OCI-LY7 (cell line): ENCODE data around the gene PKN3. TPM values are rescaled to one million over a fixed set of nuclear protein-coding genes. Genes with fewer than 3 reads are reported as not detected.
"Not testable (repeated sequence)": the region's sequence is repeated elsewhere in the genome, so short reads cannot be mapped to it uniquely, and the experiment has no call there.

Experiments used
- BruUV-seq: library from RNA; stranded (reverse); fragments of 400-500 nt; replicated peaks from 2 replicates; lab custom pipeline; 2021; lab: Mats Ljungman, UMichigan
- CTCF ChIA-PET: fragments of 300-600 bp; sonication (Branson Sonifier 250); formaldehyde crosslinking; loops from one replicate; lab custom pipeline; 2022; ENCODE audit warnings: antibody characterized with exemption; ENCODE audit not compliant: unreplicated experiment; lab: Charles Lee
- POLR2A ChIA-PET: fragments of 300-600 bp; sonication (Branson Sonifier 250); formaldehyde crosslinking; loops from one replicate; lab custom pipeline; 2022; ENCODE audit warnings: antibody characterized with exemption; lab: Charles Lee
- DNase-seq: peaks from one replicate; pipeline ENCODE4 v3.0.0-alpha.2; 2015; ENCODE audit warnings: low spot score
- H2AFZ ChIP-seq: fragments of 200-600 bp; sonication (generic), shearing (Covaris generic); 2 replicates; pipeline ENCODE4 v1.6.1; 2014; ENCODE audit warnings: mild to moderate bottlenecking, antibody characterized with exemption, low read length, moderate library complexity
- H3K27ac ChIP-seq: fragments of 200-600 bp; sonication (generic); 2 replicates; pipeline ENCODE4 v1.5.1; 2014; ENCODE audit warnings: mixed run types, low read depth, mild to moderate bottlenecking, moderate library complexity, low read length, inconsistent platforms; ENCODE audit not compliant: poor library complexity, severe bottlenecking
- H3K36me3 ChIP-seq: fragments of 200-600 bp; sonication (generic); 2 replicates; pipeline ENCODE4 v1.6.1; 2014; ENCODE audit warnings: mild to moderate bottlenecking, antibody characterized with exemption, low read length, moderate library complexity, mixed read lengths; ENCODE audit not compliant: insufficient read depth
- H3K4me1 ChIP-seq: fragments of 200-600 bp; sonication (generic); 2 replicates; pipeline ENCODE4 v1.5.1; 2014; ENCODE audit warnings: mild to moderate bottlenecking, low read length; ENCODE audit not compliant: insufficient read depth, poor library complexity, severe bottlenecking
- H3K4me2 ChIP-seq: fragments of 200-600 bp; sonication (generic); 2 replicates; pipeline ENCODE4 v1.6.1; 2014; ENCODE audit warnings: mild to moderate bottlenecking, low read length
- H3K4me3 ChIP-seq: fragments of 200-600 bp; sonication (generic); 2 replicates; pipeline ENCODE4 v1.5.1; 2014; ENCODE audit warnings: mild to moderate bottlenecking, low read depth, low read length; ENCODE audit not compliant: poor library complexity, severe bottlenecking
- H3K79me2 ChIP-seq: fragments of 200-600 bp; sonication (generic); 2 replicates; pipeline ENCODE4 v1.6.1; 2016; ENCODE audit warnings: low read depth, mild to moderate bottlenecking, low read length, moderate library complexity, mixed read lengths; ENCODE audit not compliant: insufficient read depth
- H3K9me2 ChIP-seq: fragments of 200-600 bp; sonication (generic); 2 replicates; pipeline ENCODE4 v1.6.1; 2016; ENCODE audit warnings: mild to moderate bottlenecking, low read length, mixed read lengths; ENCODE audit not compliant: insufficient read depth
- H3K9me3 ChIP-seq: fragments of 200-600 bp; sonication (generic); 2 replicates; pipeline ENCODE4 v1.6.1; 2014; ENCODE audit warnings: mild to moderate bottlenecking, mixed run types, low read length, mixed read lengths
- H4K20me1 ChIP-seq: fragments of 200-600 bp; sonication (generic); 2 replicates; pipeline ENCODE4 v1.6.1; 2014; ENCODE audit warnings: mild to moderate bottlenecking, antibody characterized with exemption, low read length, moderate library complexity, mixed read lengths; ENCODE audit not compliant: insufficient read depth
- CTCF ChIP-seq: fragments of 200-600 bp; sonication (generic); conservative IDR thresholded peaks from 2 replicates; pipeline ENCODE4 v1.5.1; 2014; ENCODE audit warnings: mild to moderate bottlenecking, antibody characterized with exemption, low read length, moderate library complexity, mixed read lengths
- EZH2phosphoT487 ChIP-seq: fragments of 200-600 bp; sonication (generic); IDR thresholded peaks from 2 replicates; pipeline ENCODE4 v1.6.1; 2018; ENCODE audit warnings: low read depth, borderline replicate concordance, mild to moderate bottlenecking, mixed run types, antibody characterized with exemption, low read length, moderate library complexity, mixed read lengths
- intact Hi-C: fragments of 100-400 bp; cut with micrococcal nuclease; formaldehyde crosslinking; loops from one replicate; pipeline ENCODE4 v1.10.0; 2022; ENCODE audit not compliant: unreplicated experiment
- total RNA-seq, 2 experiments: library from RNA; depleted of rRNA in 1 of 2; stranded (reverse); fragments of >200 nt in 1 of 2; shearing (Covaris generic) in 1 of 2; gene quantifications; 2 replicates each; pipeline ENCODE4 v1.2.3, GENCODE V29; 2014 to 2022

The PKN3 gene
- total RNA-seq, 2 experiments from 2014 or later, result 1.5 to 3.3 TPM

- no peak overlapping the region for H3K4me2 ChIP-seq
- ChIA-PET CTCF (interaction anchor here (0.5 kb wide), 1 partner anchor 41 kb away, joined by 4 read pairs; no protein-coding TSS in a partner anchor), POLR2A (interaction anchor here (0.6 to 1.4 kb wide), 6 partner anchors 9 to 381 kb away, joined by 3 to 6 read pairs (median 4); partner anchors contain the start of gene ZDHHC12)
- peaks cover 16% of the 10 kb centered on the region; the same call in 1 of the 2 replicates for H4K20me1 ChIP-seq
- peaks cover 62% of the 10 kb centered on the region for H3K36me3 ChIP-seq
- H3K4me3 ChIP-seq, result no peak overlapping the region
- no peak overlapping the region for H2AFZ ChIP-seq
- intact Hi-C loops, result no loop called here
- no peaks in the 10 kb centered on the region for H3K9me3 ChIP-seq
- TF ChIP-seq EZH2phosphoT487 (no peak), CTCF (no peak)
- H3K79me2 ChIP-seq, result peaks cover 24% of the 10 kb centered on the region
- no peaks in the 10 kb centered on the region for H3K9me2 ChIP-seq
- no TSS peak for BruUV-seq
- no peak overlapping the region for H3K27ac ChIP-seq
- DNase-seq, result no peak
- H3K4me1 ChIP-seq, result peaks cover 14% of the 10 kb centered on the region
Observed at GRCh38 chr9:128696923-128697707, 5.2 kb upstream of the PKN3 start.

GRCh38 chr9:128699096-128699795, 3.1 kb upstream of the PKN3 start:
- H3K4me2 ChIP-seq, H3K4me3 ChIP-seq, H3K79me2 ChIP-seq, H2AFZ ChIP-seq, BruUV-seq, H3K27ac ChIP-seq, H3K9me2 ChIP-seq, H3K9me3 ChIP-seq, intact Hi-C loops, CTCF ChIA-PET, H4K20me1 ChIP-seq, DNase-seq, POLR2A ChIA-PET: not testable (repeated sequence)
- H3K4me1 ChIP-seq, result peaks cover 17% of the 10 kb centered on the region
- peaks cover 41% of the 10 kb centered on the region for H3K36me3 ChIP-seq

- H2AFZ ChIP-seq, result no peak overlapping the region
- no peaks in the 10 kb centered on the region for H3K79me2 ChIP-seq
- TF ChIP-seq CTCF (no peak), EZH2phosphoT487 (no peak)
- no TSS peak for BruUV-seq
- no peak for DNase-seq
- intact Hi-C loops, result no loop called here
- peaks cover 26% of the 10 kb centered on the region for H3K36me3 ChIP-seq
- no peaks in the 10 kb centered on the region for H3K9me2 ChIP-seq
- CTCF ChIA-PET, result no interaction called here
- H3K9me3 ChIP-seq, result no peaks in the 10 kb centered on the region
- H3K4me2 ChIP-seq, result no peak overlapping the region
- POLR2A ChIA-PET, result interaction anchor here (0.7 kb wide), 1 partner anchor 11 kb away, joined by 4 read pairs; no protein-coding TSS in a partner anchor
- H3K27ac ChIP-seq, result no peak overlapping the region
- peaks cover 17% of the 10 kb centered on the region for H3K4me1 ChIP-seq
- H4K20me1 ChIP-seq, result no peaks in the 10 kb centered on the region
- H3K4me3 ChIP-seq, result no peak overlapping the region
Observed at GRCh38 chr9:128701227-128701854, 962 bp upstream of the PKN3 start.
